SH-SY5Y (cell line): ENCODE data around the gene PTGES.

Experiments used
- GATA2 ChIP-seq: IDR thresholded peaks from 2 replicates; pipeline ENCODE4 v1.6.1; 2011; ENCODE audit warnings: mild to moderate bottlenecking, low read depth, low read length
- GATA3 ChIP-seq: IDR thresholded peaks from 2 replicates; pipeline ENCODE4 v1.6.1; 2011; ENCODE audit warnings: low read depth, mild to moderate bottlenecking, low read length, moderate library complexity

- TF ChIP-seq GATA2 (no peak), GATA3 (no peak)
Observed at GRCh38 chr9:129703667-129704355, 49.0 kb downstream of the PTGES start.
